Stimulated activated CD4-positive, alpha-beta T cell treated with anti-CD3 and anti-CD28 coated beads, Interleukin-1b, Interleukin-23, amount 100 ng/mL, for 4 hours (primary cell): ENCODE results near the gene CEP112.

Experiments used
- DNase-seq, 2 donors: peaks; one replicate each; pipeline ENCODE4 v3.0.0-alpha.2; 2020; ENCODE audit warnings: low read depth in 2 of 2

CEP112 gene

GRCh38 chr17:65656390-65657250 is 535.3 kb downstream of the CEP112 start:
- peak in 1 of 2 donors; percentile 29 for DNase-seq

- no peak for DNase-seq
Observed at GRCh38 chr17:65655706-65656105, 536.2 kb downstream of the CEP112 start.

GRCh38 chr17:65644545-65644944 is 547.4 kb downstream of the CEP112 start:
- no peak for DNase-seq

GRCh38 chr17:65638221-65638975 is 553.5 kb downstream of the CEP112 start:
- no peak for DNase-seq

- no peak for DNase-seq
Observed at GRCh38 chr17:65637786-65638185, 554.1 kb downstream of the CEP112 start.

GRCh38 chr17:65634533-65634932 is 557.4 kb downstream of the CEP112 start:
- no peak for DNase-seq

- no peak for DNase-seq
Observed at GRCh38 chr17:65633988-65634387, 557.9 kb downstream of the CEP112 start.

GRCh38 chr17:65633146-65633881 is 558.6 kb downstream of the CEP112 start:
- no peak for DNase-seq

- no peak for DNase-seq
Observed at GRCh38 chr17:65630502-65630901, 561.4 kb downstream of the CEP112 start.

GRCh38 chr17:65629234-65629690 is 562.7 kb downstream of the CEP112 start:
- DNase-seq: no peak

GRCh38 chr17:65628644-65629036 is 563.3 kb downstream of the CEP112 start:
- no peak for DNase-seq

GRCh38 chr17:65627891-65628643 is 563.9 kb downstream of the CEP112 start:
- no peak for DNase-seq

- no peak for DNase-seq
Observed at GRCh38 chr17:65627108-65627507, 564.8 kb downstream of the CEP112 start.

GRCh38 chr17:65626451-65626850 is 565.5 kb downstream of the CEP112 start:
- DNase-seq: no peak

GRCh38 chr17:65618516-65618915 is 573.4 kb downstream of the CEP112 start:
- DNase-seq: no peak

GRCh38 chr17:65617496-65617895 is 574.4 kb downstream of the CEP112 start:
- no peak for DNase-seq

- no peak for DNase-seq
Observed at GRCh38 chr17:65609749-65610148, 582.2 kb downstream of the CEP112 start.

- no peak for DNase-seq
Observed at GRCh38 chr17:65609286-65609685, 582.6 kb downstream of the CEP112 start.

- no peak for DNase-seq
Observed at GRCh38 chr17:65604070-65604469, 587.9 kb downstream of the CEP112 start.

- DNase-seq: no peak
Observed at GRCh38 chr17:65601881-65602280, 590.1 kb downstream of the CEP112 start.

- no peak for DNase-seq
Observed at GRCh38 chr17:65601145-65601544, 590.8 kb downstream of the CEP112 start.
